GM10248 (cell line): ENCODE data around the gene TALDO1.
A peak's percentile ranks its signal among the peaks of the same experiment; 100 is the strongest.

Experiments used
- CTCF ChIA-PET: fragments of 300-600 bp; sonication (Branson Sonifier 250); formaldehyde crosslinking; extraction: SDS; loops from one replicate; lab custom pipeline; 2021; ENCODE audit warnings: antibody characterized with exemption; lab: Yijun Ruan, JAX
- POLR2A ChIA-PET: fragments of 350-650 bp; sonication (Branson Sonifier 250); formaldehyde crosslinking; extraction: SDS; loops from one replicate; lab custom pipeline; 2020; ENCODE audit warnings: antibody characterized with exemption; lab: Yijun Ruan, JAX
- DNase-seq: peaks from one replicate; pipeline ENCODE4 v3.0.0; 2012; ENCODE audit errors: extremely low spot score
- CTCF ChIP-seq: IDR thresholded peaks from 2 replicates; pipeline ENCODE4 v1.5.1; 2012; ENCODE audit warnings: mild to moderate bottlenecking, low read depth; ENCODE audit errors: extremely low read depth, missing control alignments, control extremely low read depth

The TALDO1 gene

GRCh38 chr11:795634-796564, 48.6 kb downstream of the TALDO1 start:
- TF ChIP-seq CTCF, result no peak
- DNase-seq, result peak; percentile 93
- CTCF ChIA-PET, result interaction anchor here (1.0 to 2.4 kb wide), 9 partner anchors 12 to 277 kb away, joined by 3 to 12 read pairs (median 3); partner anchors contain the start of gene RPLP2
- POLR2A ChIA-PET, result interaction anchor here (0.8 to 1.2 kb wide), 3 partner anchors 13 to 100 kb away, joined by 3 to 4 read pairs (median 3); partner anchors contain the start of genes PNPLA2 and TMEM80

- DNase-seq, result no peak
- no peak for TF ChIP-seq CTCF
- CTCF ChIA-PET, result interaction anchor here (1.0 to 2.4 kb wide), 8 partner anchors 12 to 242 kb away, joined by 3 to 12 read pairs (median 3); partner anchors contain the start of genes DEAF1, RPLP2 and TMEM80
- POLR2A ChIA-PET, result interaction anchor here (0.6 to 1.2 kb wide), 5 partner anchors 12 to 584 kb away, joined by 3 to 5 read pairs (median 3); partner anchors contain the start of gene PNPLA2
Measured at GRCh38 chr11:796565-797295, 49.5 kb downstream of the TALDO1 start.

- peak; percentile 85 for DNase-seq
- ChIA-PET CTCF (interaction anchor here (1.0 to 2.4 kb wide), 6 partner anchors 11 to 102 kb away, joined by 3 to 12 read pairs (median 4); partner anchors contain the start of genes DEAF1, RPLP2 and TMEM80), POLR2A (interaction anchor here (0.6 to 1.2 kb wide), 4 partner anchors 13 to 585 kb away, joined by 3 to 5 read pairs (median 4); partner anchors contain the start of gene PNPLA2)
- TF ChIP-seq CTCF, result no peak
Measured at GRCh38 chr11:797296-798092, 50.2 kb downstream of the TALDO1 start.

GRCh38 chr11:798093-798713, 50.9 kb downstream of the TALDO1 start, which contains the start of gene SLC25A22:
SLC25A22 (minus strand) TSS chr11:798281; CDS start chr11:795006, 3,275 bp downstream.
- CTCF ChIA-PET, result interaction anchor here (1.0 to 1.2 kb wide), 3 partner anchors 11 to 102 kb away, joined by 3 to 6 read pairs (median 4); partner anchors contain the start of genes RPLP2 and TMEM80
- DNase-seq, result peak; percentile 93
- POLR2A ChIA-PET, result no interaction called here
- peak; percentile 84 for TF ChIP-seq CTCF

GRCh38 chr11:799641-800316, 52.5 kb downstream of the TALDO1 start:
- DNase-seq, result no peak
- no peak for TF ChIP-seq CTCF
- POLR2A ChIA-PET, result no interaction called here
- CTCF ChIA-PET, result interaction anchor here (1.0 to 2.0 kb wide), 3 partner anchors 9 to 104 kb away, joined by 4 to 6 read pairs (median 5); partner anchors contain the start of genes PNPLA2, RPLP2 and TMEM80
